Subcutaneous abdominal adipose tissue (tissue), 5 donors: Measurements from ENCODE around the gene PGAM2.
A peak's percentile ranks its signal among the peaks of the same experiment; 100 is the strongest.

ENCODE experiments used
- H3K27ac ChIP-seq: one replicate; pipeline ENCODE4 v1.7.0; 2013; ENCODE audit warnings: low read depth, mild to moderate bottlenecking, inconsistent platforms, low read length, moderate library complexity
- H3K27me3 ChIP-seq, 5 donors: one replicate each; pipeline ENCODE4 v1.7.0; 2013; ENCODE audit warnings: low read length in 5 of 5, inconsistent platforms in 1 of 5; ENCODE audit not compliant: control insufficient read depth in 5 of 5, insufficient read depth in 4 of 5
- H3K36me3 ChIP-seq, 5 donors: one replicate each; pipeline ENCODE4 v1.7.0; 2013; ENCODE audit warnings: low read length in 5 of 5; ENCODE audit not compliant: control insufficient read depth in 5 of 5, insufficient read depth in 5 of 5
- H3K4me1 ChIP-seq, 5 donors: one replicate each; pipeline ENCODE4 v1.7.0; 2013; ENCODE audit warnings: low read length in 5 of 5, mild to moderate bottlenecking in 3 of 5, moderate library complexity in 1 of 5; ENCODE audit not compliant: control insufficient read depth in 5 of 5, insufficient read depth in 5 of 5
- H3K4me3 ChIP-seq, 5 donors: one replicate each; pipeline ENCODE4 v1.7.0; 2013; ENCODE audit warnings: low read length in 5 of 5, low read depth in 1 of 5
- H3K9ac ChIP-seq, 5 donors: one replicate each; pipeline ENCODE4 v1.7.0; 2013; ENCODE audit warnings: low read length in 5 of 5, mild to moderate bottlenecking in 4 of 5, moderate library complexity in 3 of 5
- H3K9me3 ChIP-seq, 5 donors: one replicate each; pipeline ENCODE4 v1.7.0; 2013; ENCODE audit warnings: low read length in 5 of 5; ENCODE audit not compliant: control insufficient read depth in 5 of 5
- donor health status: healthy.
- donor health status: healthy.
- donor health status: healthy.
- donor health status: healthy.
- donor health status: healthy.

The PGAM2 gene

DNA sequence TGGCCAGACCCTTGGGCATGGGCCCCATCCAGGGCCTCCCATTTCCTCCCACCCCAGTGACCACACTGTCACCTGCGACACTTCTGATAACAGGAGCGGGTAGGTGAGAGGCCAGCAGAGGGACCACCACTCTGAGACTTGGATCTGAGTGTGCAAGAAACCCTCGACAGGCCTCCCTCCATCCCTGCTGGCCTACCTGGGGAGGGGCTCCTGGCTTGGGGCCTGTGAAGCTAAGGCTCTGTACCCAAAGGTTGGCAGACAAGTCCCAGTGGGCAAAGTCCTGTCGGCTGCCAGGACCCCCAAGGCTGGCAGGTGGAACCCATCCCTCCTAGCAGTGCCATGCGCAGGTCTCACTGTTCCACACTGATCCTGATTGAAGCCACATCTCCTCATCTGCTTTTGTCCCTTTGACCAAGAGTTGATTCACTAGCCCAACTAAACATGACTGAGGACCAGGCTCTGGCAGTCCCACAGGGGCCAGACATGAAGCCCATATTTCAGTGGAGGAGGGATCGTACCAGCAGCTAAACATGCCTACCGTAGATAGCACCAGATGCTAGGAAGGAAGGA is 1.2 kb upstream of the PGAM2 start:
- Histone ChIP-seq H3K27me3 (no peaks in the 10 kb centered on the region), H3K4me1 (peaks cover 5 to 44% (median 39%) of the 10 kb centered on the region in 5 donors), H3K9ac (no peak overlapping the region), H3K4me3 (no peak overlapping the region), H3K36me3 (peaks cover 0 to 12% (median 7%) of the 10 kb centered on the region in 5 donors), H3K27ac (no peak overlapping the region), H3K9me3 (no peaks in the 10 kb centered on the region)

GRCh38 chr7:44066111-44066460 is 719 bp upstream of the PGAM2 start:
- no peaks in the 10 kb centered on the region for H3K27me3 ChIP-seq
- H3K36me3 ChIP-seq = peaks cover 0 to 17% (median 12%) of the 10 kb centered on the region in 5 donors
- no peak overlapping the region for H3K9ac ChIP-seq
- H3K27ac ChIP-seq = no peak overlapping the region
- H3K9me3 ChIP-seq = no peaks in the 10 kb centered on the region
- H3K4me3 ChIP-seq = no peak overlapping the region
- peaks cover 5 to 44% (median 39%) of the 10 kb centered on the region in 5 donors for H3K4me1 ChIP-seq

DNA sequence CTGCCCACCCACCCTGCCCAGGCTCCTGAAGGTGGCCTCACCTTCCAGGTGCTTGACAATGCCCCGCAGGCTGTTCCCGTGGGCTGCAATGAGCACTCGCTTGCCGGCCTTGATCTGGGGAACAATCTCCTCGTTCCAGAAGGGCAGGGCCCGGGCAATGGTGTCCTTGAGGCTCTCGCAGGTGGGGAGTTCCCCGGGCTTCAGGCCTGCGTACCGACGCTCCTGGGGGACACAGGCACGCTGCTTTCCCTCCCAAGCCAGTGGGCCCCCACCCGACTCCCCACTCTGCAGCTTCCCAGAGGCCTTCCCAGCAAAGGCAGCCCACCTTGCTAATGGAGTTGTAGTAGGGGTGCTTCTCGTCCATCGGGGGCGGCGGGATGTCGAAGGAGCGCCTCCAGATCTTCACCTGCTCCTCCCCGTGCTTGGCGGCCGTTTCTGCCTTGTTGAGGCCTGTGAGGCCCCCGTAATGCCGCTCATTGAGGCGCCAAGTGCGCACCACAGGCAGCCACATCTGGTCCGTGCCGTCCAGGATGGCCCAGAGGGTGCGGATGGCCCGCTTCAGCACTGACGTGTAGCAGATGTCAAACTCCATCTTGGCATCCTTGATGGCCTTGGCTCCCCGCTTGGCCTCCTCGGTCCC is 456 bp downstream of the PGAM2 start:
- no peaks in the 10 kb centered on the region for H3K9me3 ChIP-seq
- no peak overlapping the region for H3K27ac ChIP-seq
- peak overlapping the region in 1 of 5 donors; percentile 37 for H3K9ac ChIP-seq
- H3K4me3 ChIP-seq = peak overlapping the region in 1 of 5 donors; percentile 34
- peaks cover 5 to 44% (median 39%) of the 10 kb centered on the region in 5 donors for H3K4me1 ChIP-seq
- peaks cover 0 to 29% (median 24%) of the 10 kb centered on the region in 5 donors for H3K36me3 ChIP-seq
- no peaks in the 10 kb centered on the region for H3K27me3 ChIP-seq

GRCh38 chr7:44063894-44064651 is 1.3 kb downstream of the PGAM2 start:
- H3K36me3 ChIP-seq = peaks cover 0 to 37% (median 32%) of the 10 kb centered on the region in 5 donors
- peak overlapping the region in 1 of 5 donors; percentile 5 for H3K9ac ChIP-seq
- H3K27me3 ChIP-seq = no peaks in the 10 kb centered on the region
- no peak overlapping the region for H3K4me3 ChIP-seq
- H3K4me1 ChIP-seq = peaks cover 5 to 44% (median 39%) of the 10 kb centered on the region in 5 donors
- no peaks in the 10 kb centered on the region for H3K9me3 ChIP-seq
- H3K27ac ChIP-seq = no peak overlapping the region

GRCh38 chr7:44063547-44063893 is 1.8 kb downstream of the PGAM2 start:
- Histone ChIP-seq H3K27me3 (no peaks in the 10 kb centered on the region), H3K4me3 (no peak overlapping the region), H3K27ac (no peak overlapping the region)

GRCh38 chr7:44062903-44063295 is 2.5 kb downstream of the PGAM2 start:
- Histone ChIP-seq H3K4me1 (peaks cover 5 to 44% (median 39%) of the 10 kb centered on the region in 5 donors), H3K9ac (no peak overlapping the region), H3K4me3 (no peak overlapping the region), H3K27ac (no peak overlapping the region), H3K27me3 (no peaks in the 10 kb centered on the region), H3K9me3 (no peaks in the 10 kb centered on the region), H3K36me3 (peaks cover 0 to 49% (median 44%) of the 10 kb centered on the region in 5 donors)

More at GRCh38 chr7:44063547-44063893, 1.8 kb downstream of the PGAM2 start:
- no peaks in the 10 kb centered on the region for H3K9me3 ChIP-seq
- H3K9ac ChIP-seq = peak overlapping the region in 1 of 5 donors; percentile 5
- H3K36me3 ChIP-seq = peaks cover 0 to 43% (median 38%) of the 10 kb centered on the region in 5 donors
- H3K4me1 ChIP-seq = peaks cover 5 to 44% (median 39%) of the 10 kb centered on the region in 5 donors

DNA sequence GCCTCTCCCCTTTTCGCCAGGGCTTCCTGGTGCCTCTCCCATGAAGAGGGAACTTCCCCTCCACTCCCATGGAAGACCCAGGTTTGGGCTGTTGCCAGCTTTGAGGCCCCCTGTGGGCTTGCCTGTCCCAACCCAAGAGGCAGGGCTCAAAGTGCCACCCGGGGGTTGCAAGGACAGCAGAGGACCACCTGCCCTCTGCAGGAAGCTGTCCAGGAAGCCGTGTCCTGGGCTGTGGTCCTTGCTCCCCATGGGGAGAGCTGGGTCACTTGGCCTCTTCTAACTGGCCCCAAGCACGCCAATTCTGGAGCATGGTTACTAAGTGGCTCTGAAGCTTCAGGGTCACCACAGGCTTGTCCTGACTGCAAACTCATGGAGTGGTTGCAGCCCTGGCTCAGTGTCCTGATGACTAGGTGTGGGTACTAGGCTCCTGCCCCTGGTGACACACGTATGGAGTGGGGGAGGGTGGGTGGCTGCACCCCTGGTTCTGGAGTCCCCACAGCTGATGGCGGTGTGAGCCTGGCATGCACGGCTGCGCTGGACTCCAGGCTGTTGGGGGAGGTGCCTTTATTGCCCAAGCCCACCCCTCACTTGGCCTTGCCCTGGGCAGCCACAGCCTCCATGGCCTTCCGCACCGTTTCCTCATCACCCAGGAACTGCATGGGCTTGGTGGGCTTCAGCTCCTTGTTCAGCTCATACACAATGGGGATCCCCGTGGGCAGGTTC is 3.0 kb downstream of the PGAM2 start:
- Histone ChIP-seq H3K9ac (no peak overlapping the region), H3K36me3 (peaks cover 0 to 55% (median 49%) of the 10 kb centered on the region in 5 donors), H3K4me3 (no peak overlapping the region), H3K9me3 (no peaks in the 10 kb centered on the region), H3K27ac (no peak overlapping the region), H3K4me1 (peaks cover 5 to 44% (median 39%) of the 10 kb centered on the region in 5 donors), H3K27me3 (no peaks in the 10 kb centered on the region)

DNA sequence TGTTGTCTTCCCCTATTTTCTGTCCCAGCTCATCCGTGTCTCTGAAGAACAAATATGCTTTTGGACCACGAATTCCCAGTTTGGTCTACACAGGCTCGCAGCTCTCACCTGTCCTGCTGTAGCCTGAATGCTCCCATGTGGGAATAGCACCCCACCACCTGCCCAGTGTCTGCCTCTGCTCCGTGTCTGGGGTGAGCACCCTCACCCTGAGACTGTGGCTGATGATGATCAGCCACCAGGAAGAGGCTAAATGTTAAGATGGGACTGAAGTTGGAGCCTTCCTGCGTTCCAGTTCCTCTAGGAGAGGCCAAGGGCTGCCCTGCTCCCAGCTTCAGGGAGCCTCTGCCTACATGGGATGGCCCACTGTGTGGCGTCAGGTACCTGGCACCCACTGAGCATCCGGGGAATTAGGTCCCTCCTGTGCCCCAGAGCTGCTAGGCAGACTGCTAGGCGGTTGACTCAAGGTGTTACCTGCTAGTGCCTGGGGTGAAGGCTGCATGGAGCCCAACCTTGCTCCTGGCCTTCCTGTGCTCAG is 3.7 kb downstream of the PGAM2 start:
- Histone ChIP-seq H3K36me3 (peaks cover 0 to 61% (median 56%) of the 10 kb centered on the region in 5 donors), H3K27ac (no peak overlapping the region), H3K4me3 (no peak overlapping the region), H3K9ac (no peak overlapping the region), H3K9me3 (no peaks in the 10 kb centered on the region), H3K27me3 (no peaks in the 10 kb centered on the region), H3K4me1 (peaks cover 5 to 44% (median 39%) of the 10 kb centered on the region in 5 donors)

DNA sequence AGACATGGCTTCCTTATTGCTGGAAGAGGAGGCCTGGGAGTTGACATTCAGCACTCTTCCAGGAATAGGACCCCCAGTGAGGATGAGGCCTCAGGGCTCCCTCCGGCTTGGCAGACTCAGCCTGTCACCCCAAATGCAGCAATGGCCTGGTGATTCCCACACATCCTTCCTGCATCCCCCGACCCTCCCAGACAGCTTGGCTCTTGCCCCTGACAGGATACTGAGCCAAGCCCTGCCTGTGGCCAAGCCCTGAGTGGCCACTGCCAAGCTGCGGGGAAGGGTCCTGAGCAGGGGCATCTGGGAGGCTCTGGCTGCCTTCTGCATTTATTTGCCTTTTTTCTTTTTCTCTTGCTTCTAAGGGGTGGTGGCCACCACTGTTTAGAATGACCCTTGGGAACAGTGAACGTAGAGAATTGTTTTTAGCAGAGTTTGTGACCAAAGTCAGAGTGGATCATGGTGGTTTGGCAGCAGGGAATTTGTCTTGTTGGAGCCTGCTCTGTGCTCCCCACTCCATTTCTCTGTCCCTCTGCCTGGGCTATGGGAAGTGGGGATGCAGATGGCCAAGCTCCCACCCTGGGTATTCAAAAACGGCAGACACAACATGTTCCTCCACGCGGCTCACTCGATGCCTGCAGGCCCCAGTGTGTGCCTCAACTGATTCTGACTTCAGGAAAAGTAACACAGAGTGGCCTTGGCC is 4.3 kb downstream of the PGAM2 start:
- H3K27me3 ChIP-seq = no peaks in the 10 kb centered on the region
- H3K36me3 ChIP-seq = peaks cover 2 to 67% (median 62%) of the 10 kb centered on the region in 5 donors
- H3K9me3 ChIP-seq = no peaks in the 10 kb centered on the region
- no peak overlapping the region for H3K4me3 ChIP-seq
- H3K4me1 ChIP-seq = peaks cover 5 to 42% (median 39%) of the 10 kb centered on the region in 5 donors
- no peak overlapping the region for H3K27ac ChIP-seq
- no peak overlapping the region for H3K9ac ChIP-seq
